Measurements from ENCODE around the gene IFIT1.

DNA sequence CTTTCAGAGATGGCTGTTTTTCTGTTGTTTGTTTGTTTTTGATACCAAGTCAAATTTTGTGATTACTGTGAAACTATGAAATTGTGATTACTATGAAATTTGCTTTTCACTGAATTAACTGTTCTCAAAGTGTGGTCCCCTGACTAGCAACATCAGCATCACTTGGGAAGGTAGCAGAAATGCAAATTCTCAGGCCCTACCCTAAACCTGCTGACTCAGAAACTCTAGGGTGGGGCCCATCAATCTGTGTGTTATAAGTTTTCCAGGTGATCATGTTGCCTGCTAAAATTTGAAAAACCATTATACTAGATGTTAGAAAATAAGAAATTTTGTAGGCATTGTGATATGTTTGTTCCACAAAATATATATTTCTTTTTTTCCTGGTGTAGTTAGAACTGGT, 13.3 kb upstream of the IFIT1 start:
- no peak for TF ChIP-seq EZH2phosphoT487 (IDR thresholded peaks at IDR 0.05; ENCODE audit: borderline replicate concordance)
- TF ChIP-seq, protein P1, sequence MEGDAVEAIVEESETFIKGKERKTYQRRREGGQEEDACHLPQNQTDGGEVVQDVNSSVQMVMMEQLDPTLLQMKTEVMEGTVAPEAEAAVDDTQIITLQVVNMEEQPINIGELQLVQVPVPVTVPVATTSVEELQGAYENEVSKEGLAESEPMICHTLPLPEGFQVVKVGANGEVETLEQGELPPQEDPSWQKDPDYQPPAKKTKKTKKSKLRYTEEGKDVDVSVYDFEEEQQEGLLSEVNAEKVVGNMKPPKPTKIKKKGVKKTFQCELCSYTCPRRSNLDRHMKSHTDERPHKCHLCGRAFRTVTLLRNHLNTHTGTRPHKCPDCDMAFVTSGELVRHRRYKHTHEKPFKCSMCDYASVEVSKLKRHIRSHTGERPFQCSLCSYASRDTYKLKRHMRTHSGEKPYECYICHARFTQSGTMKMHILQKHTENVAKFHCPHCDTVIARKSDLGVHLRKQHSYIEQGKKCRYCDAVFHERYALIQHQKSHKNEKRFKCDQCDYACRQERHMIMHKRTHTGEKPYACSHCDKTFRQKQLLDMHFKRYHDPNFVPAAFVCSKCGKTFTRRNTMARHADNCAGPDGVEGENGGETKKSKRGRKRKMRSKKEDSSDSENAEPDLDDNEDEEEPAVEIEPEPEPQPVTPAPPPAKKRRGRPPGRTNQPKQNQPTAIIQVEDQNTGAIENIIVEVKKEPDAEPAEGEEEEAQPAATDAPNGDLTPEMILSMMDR (conservative IDR thresholded peaks at IDR 0.05; ENCODE audit: low read length), result no peak
